Lower lobe of right lung (tissue), 2 donors: ENCODE measurements around the gene FCN2. TPM values are rescaled to one million over a fixed set of nuclear protein-coding genes. Genes with fewer than 3 reads are reported as not detected.

ENCODE experiments used
- ATAC-seq, 2 donors: fragments of 200-7000 bp; cut with Tn5 transposase; one replicate each; pipeline ENCODE4 v1.9.1; 2020 to 2022; ENCODE audit warnings: mild to moderate bottlenecking in 2 of 2, moderate library complexity in 2 of 2
- DNase-seq: peaks from one replicate; pipeline ENCODE4 v3.0.0-alpha.2; 2020
- H3K27ac ChIP-seq: fragments of 200-600 bp; one replicate; pipeline ENCODE4 v1.8.0; 2022
- H3K27me3 ChIP-seq: fragments of 200-600 bp; one replicate; pipeline ENCODE4 v1.8.0; 2022; ENCODE audit warnings: low read depth
- H3K36me3 ChIP-seq: fragments of 200-600 bp; one replicate; pipeline ENCODE4 v1.8.0; 2022; ENCODE audit warnings: mild to moderate bottlenecking
- H3K4me1 ChIP-seq: fragments of 200-600 bp; one replicate; pipeline ENCODE4 v1.8.0; 2022
- H3K4me3 ChIP-seq: fragments of 200-600 bp; one replicate; pipeline ENCODE4 v1.8.0; 2022; ENCODE audit warnings: mild to moderate bottlenecking
- H3K9me3 ChIP-seq: fragments of 200-600 bp; one replicate; pipeline ENCODE4 v1.8.0; 2022
- intact Hi-C: fragments of 100-400 bp; cut with DNase I; formaldehyde crosslinking; loops from one replicate; pipeline ENCODE4 v1.11.0; 2022
- total RNA-seq: library from RNA; stranded (reverse); fragmentation: NEBNext Ultra II Directional; extraction: Animal tissue kit (Norgen Biotek cat#: 25700); gene quantifications from one replicate; pipeline ENCODE4 v1.2.1, GENCODE V29; 2021
- TF ChIP-seq, protein P1 (sequence below): fragments of 200-600 bp; IDR thresholded peaks from one replicate; pipeline ENCODE4 v1.8.0; 2022; ENCODE audit warnings: antibody characterized with exemption, mild to moderate bottlenecking
- donor health status: DM: no; HTN: yes; CAD: no; lungs with severe emphysema.

FCN2 gene
- total RNA-seq, 1 donor from 2014 or later, result not detected

DNA sequence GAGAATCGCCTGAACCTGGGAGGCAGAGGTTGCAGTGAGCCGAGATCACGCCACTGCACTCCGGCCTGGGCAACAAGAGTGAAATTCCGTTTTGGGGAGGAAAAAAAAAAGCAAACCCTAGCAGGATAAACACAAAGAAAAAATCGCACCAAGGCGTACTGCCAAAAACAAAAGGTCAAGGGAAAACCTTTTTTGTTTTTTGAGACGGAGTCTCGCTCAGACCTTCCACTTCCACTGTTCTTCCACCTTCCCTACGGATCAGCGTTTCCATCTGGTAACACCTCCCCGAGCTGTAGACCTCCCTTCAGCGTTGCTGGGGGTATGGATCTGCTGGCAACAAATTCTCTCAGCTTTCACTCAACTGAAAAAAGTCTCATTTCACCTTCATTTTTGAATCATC, 20.1 kb upstream of the FCN2 start:
- H3K4me1 ChIP-seq, result no peaks in the 10 kb centered on the region
- no peaks in the 10 kb centered on the region for H3K36me3 ChIP-seq
- H3K27me3 ChIP-seq, result peaks cover 3% of the 10 kb centered on the region
- H3K9me3 ChIP-seq, result no peaks in the 10 kb centered on the region
- H3K4me3 ChIP-seq, result no peak overlapping the region
- intact Hi-C loops, result no loop called here
- TF ChIP-seq, protein P1, sequence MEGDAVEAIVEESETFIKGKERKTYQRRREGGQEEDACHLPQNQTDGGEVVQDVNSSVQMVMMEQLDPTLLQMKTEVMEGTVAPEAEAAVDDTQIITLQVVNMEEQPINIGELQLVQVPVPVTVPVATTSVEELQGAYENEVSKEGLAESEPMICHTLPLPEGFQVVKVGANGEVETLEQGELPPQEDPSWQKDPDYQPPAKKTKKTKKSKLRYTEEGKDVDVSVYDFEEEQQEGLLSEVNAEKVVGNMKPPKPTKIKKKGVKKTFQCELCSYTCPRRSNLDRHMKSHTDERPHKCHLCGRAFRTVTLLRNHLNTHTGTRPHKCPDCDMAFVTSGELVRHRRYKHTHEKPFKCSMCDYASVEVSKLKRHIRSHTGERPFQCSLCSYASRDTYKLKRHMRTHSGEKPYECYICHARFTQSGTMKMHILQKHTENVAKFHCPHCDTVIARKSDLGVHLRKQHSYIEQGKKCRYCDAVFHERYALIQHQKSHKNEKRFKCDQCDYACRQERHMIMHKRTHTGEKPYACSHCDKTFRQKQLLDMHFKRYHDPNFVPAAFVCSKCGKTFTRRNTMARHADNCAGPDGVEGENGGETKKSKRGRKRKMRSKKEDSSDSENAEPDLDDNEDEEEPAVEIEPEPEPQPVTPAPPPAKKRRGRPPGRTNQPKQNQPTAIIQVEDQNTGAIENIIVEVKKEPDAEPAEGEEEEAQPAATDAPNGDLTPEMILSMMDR, result no peak
- DNase-seq, result no peak
- H3K27ac ChIP-seq, result no peak overlapping the region
- ATAC-seq, result no peak

DNA sequence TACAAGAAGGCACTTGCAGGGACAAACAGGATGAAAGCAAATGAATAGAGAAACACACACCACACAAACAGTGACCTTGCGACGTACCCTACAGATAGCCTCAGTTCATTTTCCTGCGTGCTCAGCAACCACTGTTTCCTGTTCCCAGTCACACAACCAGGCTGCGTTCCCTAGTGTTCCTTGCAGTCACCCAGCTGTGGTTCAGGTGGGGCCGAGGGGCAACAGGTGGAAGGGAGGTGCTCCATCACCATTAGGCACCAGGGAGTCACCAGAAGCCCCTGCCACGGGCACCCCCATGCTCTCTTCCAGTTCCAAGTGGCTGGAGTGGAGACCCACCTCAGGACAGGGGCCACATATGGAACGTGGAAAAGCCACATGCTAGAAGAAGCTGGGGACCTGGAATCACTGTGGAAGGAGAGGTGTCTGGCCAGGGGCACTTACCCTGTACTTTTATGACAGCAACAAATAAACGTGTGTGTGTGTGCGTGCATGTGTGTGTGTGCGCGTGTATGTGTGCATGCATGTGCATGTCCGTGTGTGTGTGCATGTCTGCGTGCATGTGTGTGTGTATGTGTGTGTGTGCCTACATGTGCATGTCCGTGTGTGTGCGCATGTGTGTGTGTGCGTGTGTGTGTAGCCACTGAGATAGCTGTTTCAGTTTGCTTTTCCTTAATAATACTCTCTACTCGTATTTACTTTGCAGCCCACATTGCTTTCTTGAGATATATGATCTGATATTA, 18.8 kb upstream of the FCN2 start:
- H3K9me3 ChIP-seq, result no peaks in the 10 kb centered on the region
- intact Hi-C loops, result no loop called here
- peak; percentile 24 for DNase-seq
- H3K27ac ChIP-seq, result no peak overlapping the region
- H3K27me3 ChIP-seq, result peaks cover 3% of the 10 kb centered on the region
- no peak overlapping the region for H3K4me3 ChIP-seq
- TF ChIP-seq, protein P1, result no peak
- no peaks in the 10 kb centered on the region for H3K4me1 ChIP-seq
- no peaks in the 10 kb centered on the region for H3K36me3 ChIP-seq
- ATAC-seq, result no peak

GRCh38 chr9:134863306-134863902, 17.2 kb upstream of the FCN2 start:
- no peak overlapping the region for H3K4me3 ChIP-seq
- no peaks in the 10 kb centered on the region for H3K4me1 ChIP-seq
- H3K36me3 ChIP-seq, result no peaks in the 10 kb centered on the region
- ATAC-seq (peak in 1 of 2 donors; percentile 57), DNase-seq (no peak)
- no peak overlapping the region for H3K27ac ChIP-seq
- no peaks in the 10 kb centered on the region for H3K27me3 ChIP-seq
- intact Hi-C loops, result no loop called here
- H3K9me3 ChIP-seq, result no peaks in the 10 kb centered on the region
- TF ChIP-seq, protein P1, result no peak

DNA sequence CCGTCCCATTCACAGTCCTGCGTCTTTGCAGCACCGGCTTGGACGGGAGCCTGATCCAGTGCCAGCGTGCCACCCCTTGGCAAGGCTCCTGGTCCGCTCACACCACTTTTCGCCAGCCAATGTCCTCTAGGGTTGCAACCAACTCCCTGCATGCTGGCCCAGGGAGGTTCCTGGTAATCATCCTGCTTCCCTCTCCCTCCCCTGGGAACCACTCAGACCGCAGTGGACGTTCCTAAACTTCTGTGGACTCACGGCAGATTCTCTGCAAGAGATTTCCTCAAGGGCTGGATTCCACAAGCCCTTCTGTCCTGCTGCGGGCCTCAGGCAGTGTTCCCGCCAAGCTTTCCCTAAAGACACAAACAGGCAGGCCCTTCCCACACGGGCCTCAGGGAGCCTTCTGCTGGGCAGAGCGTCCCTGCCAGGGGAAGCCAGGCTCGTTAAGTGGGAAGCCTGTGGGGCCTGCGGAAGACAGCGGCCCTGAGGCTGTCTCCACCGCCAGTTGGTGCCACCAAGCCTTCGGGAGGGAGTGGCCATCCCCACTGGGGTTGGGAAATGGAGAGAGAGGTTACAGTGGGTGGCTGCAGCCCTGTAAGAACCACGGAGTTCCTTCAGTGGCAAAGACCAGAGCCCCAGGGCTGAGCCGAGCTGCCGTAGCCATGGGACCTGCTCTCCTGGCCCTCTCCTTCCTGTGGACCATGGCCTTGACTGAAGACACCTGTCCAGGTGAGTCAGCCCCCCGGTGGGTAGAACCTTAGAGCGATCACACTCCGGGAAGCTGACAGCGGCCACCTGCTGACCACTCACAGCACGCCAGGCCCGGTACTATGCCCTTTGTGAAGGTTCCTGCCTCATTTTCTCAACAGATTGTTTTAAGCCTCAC, 16.4 kb upstream of the FCN2 start:
- DNase-seq (peak; percentile 36), ATAC-seq (peak in 1 of 2 donors; percentile 23)
- intact Hi-C loops, result no loop called here
- no peaks in the 10 kb centered on the region for H3K9me3 ChIP-seq
- H3K27ac ChIP-seq, result no peak overlapping the region
- no peaks in the 10 kb centered on the region for H3K36me3 ChIP-seq
- no peak overlapping the region for H3K4me3 ChIP-seq
- TF ChIP-seq, protein P1, result no peak
- no peaks in the 10 kb centered on the region for H3K4me1 ChIP-seq
- H3K27me3 ChIP-seq, result no peaks in the 10 kb centered on the region

DNA sequence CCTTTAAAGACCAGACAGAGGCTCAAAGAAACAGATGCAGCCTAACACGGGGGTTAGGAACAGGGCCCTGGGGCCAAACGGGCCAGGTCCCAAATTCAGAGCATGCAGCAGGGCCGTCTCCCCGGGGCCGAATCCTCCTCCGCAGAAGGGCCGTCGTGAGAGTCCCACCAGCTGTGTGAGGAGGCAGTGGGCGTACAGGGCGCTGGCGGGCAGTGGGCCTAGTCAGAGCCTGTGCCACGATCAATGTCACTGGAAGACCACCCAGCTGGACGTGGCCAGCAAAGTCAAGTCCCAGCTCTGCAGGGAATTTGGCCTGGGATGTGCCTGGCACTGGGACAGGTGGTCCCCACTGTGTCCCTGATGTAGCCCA, 15.8 kb upstream of the FCN2 start:
- ATAC-seq (no peak), DNase-seq (peak; percentile 34)
- no peaks in the 10 kb centered on the region for H3K9me3 ChIP-seq
- no peak overlapping the region for H3K27ac ChIP-seq
- no peaks in the 10 kb centered on the region for H3K36me3 ChIP-seq
- no peaks in the 10 kb centered on the region for H3K27me3 ChIP-seq
- TF ChIP-seq, protein P1, result no peak
- no peaks in the 10 kb centered on the region for H3K4me1 ChIP-seq
- H3K4me3 ChIP-seq, result no peak overlapping the region
- intact Hi-C loops, result no loop called here
